Astrocyte of the cerebellum (primary cell): ENCODE data around the gene SETBP1.

Source experiments
- DNase-seq: peaks from one replicate; pipeline ENCODE4 v3.0.0-alpha.2; 2011; ENCODE audit warnings: low read depth
- H3K4me3 ChIP-seq: 2 replicates; pipeline ENCODE4 v1.5.1; 2011; ENCODE audit warnings: mild to moderate bottlenecking, low read depth, low read length, moderate library complexity
- in situ Hi-C: cut with HindIII; loops from 2 replicates; pipeline ENCODE4 v1.10.0; 2017; ENCODE audit warnings: low sequenced_read_pairs
- TF ChIP-seq, protein P1 (sequence below): IDR thresholded peaks from 2 replicates; pipeline ENCODE4 v1.5.1; 2012; ENCODE audit warnings: low read length, low read depth, moderate library complexity, mild to moderate bottlenecking; ENCODE audit errors: missing control alignments

SETBP1 gene

DNA sequence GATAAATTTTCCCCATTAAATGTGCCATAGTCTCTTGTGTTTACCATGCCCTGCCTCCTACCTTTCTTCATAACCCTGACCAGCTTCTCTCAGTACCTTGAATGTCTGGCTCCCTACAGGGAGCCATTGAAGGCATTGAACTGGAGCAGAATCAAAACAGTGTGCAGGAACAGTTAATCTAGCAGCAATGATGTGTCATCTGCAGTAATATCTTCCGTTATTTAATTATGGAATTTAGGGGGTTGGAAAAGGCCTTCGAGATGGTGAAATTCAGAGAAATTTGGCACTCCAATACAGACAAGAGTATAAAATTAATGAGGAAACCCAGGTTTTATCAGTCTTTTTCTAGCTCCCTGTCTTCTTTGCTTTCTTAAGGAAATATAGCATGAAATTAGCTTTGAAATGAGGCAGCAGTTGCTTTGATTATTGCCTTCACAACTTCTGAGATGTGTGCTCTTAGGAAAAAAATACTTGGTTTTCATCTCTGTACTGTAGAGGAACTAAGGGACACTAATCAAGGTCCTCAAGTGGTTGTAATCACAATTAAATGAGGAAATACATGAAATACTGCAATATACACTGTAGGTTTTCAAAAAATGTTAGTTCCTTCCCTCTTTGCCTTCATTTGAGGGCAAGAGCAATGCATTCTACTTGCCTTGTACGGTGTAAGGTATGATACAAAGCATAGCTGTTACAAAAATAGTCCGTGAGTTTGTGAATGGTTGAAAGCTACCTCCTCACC, 369.1 kb downstream of the SETBP1 start:
- no peak overlapping the region for H3K4me3 ChIP-seq
- TF ChIP-seq, protein P1, sequence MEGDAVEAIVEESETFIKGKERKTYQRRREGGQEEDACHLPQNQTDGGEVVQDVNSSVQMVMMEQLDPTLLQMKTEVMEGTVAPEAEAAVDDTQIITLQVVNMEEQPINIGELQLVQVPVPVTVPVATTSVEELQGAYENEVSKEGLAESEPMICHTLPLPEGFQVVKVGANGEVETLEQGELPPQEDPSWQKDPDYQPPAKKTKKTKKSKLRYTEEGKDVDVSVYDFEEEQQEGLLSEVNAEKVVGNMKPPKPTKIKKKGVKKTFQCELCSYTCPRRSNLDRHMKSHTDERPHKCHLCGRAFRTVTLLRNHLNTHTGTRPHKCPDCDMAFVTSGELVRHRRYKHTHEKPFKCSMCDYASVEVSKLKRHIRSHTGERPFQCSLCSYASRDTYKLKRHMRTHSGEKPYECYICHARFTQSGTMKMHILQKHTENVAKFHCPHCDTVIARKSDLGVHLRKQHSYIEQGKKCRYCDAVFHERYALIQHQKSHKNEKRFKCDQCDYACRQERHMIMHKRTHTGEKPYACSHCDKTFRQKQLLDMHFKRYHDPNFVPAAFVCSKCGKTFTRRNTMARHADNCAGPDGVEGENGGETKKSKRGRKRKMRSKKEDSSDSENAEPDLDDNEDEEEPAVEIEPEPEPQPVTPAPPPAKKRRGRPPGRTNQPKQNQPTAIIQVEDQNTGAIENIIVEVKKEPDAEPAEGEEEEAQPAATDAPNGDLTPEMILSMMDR, result no peak
- in situ Hi-C loops, result no loop called here
- DNase-seq, result no peak

DNA sequence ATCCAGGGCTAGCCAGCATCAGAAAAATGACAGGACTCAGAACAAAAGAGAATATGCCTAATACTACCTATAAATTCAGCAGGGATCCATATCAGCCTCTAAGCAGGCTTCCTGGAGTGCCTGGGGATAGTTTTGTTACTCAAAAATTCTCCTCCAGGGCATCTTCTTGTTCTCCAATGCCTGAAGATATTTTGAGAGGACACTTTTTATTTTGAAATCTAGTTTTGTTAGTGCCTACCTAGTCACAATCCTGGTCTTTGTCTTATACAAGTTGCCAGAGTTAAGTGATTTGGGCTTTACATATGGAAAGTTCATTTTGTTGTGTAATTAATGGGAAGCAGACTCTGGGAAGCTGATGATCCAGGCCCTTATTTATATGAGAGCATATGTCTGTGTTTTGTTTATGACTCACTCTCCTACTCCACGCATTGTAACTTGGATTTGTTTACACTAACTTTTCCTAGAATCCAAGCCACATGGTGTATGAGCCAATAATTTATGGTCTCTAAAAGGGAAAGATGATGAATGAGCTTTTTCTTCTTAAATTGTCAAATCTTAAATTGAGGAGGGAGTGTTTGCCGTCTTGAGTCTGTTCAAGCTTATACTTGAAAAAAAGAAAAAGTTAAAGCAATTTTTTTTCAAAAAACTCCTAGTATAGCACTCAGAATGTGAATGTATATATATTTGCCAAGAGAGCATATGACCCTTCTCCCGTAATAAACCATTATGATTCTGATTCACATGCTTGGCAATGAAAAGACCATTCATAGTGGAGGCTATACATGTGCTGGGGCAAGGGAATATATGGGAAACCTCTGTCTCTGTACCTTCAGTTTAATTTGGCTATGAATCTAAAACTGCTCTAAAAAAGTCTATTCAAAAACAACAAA, 370.3 kb downstream of the SETBP1 start:
- TF ChIP-seq, protein P1, result no peak
- H3K4me3 ChIP-seq, result no peak overlapping the region
- in situ Hi-C loops, result no loop called here
- DNase-seq, result peak; percentile 83

DNA sequence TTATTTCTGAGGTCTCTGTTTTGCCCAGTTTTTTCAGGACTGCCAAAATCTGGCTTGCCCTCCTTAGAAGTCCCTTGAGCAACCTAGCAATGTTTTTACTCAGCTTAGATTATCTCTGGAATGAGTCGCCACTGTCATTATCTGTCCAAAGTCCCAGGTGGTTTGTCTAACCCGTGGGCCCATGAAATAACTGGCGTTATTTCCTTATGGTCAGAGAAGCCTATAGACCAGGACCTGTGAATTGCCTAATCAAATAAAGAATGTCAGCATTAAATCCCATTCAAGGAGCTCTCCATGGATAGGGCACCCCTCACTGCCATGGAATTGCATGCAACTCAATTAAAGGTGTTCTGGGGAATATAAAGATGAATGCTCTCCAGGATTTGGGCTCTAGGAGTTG, 373.9 kb downstream of the SETBP1 start:
- in situ Hi-C loops, result no loop called here
- DNase-seq, result no peak
- TF ChIP-seq, protein P1, result no peak
- no peak overlapping the region for H3K4me3 ChIP-seq

DNA sequence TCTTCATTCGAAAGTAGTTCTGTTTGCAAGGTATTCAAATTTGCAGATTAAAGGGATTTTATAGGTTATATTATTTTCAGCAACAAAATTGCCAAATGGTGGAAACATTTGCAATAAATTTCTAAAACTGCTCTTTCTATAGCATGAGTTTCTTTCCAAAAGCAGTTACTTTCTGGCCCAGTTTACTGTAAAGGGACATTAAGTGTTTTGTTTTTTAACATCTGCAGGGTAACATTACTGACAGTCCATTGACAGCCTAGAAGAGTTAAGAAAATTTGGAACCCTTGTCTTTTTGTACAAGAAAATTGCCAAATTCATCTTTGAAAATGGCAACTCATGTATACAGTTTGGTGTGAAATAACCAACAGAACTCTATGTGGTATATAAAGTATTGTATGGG, 375.1 kb downstream of the SETBP1 start:
- TF ChIP-seq, protein P1, result no peak
- no peak overlapping the region for H3K4me3 ChIP-seq
- in situ Hi-C loops, result no loop called here
- no peak for DNase-seq

DNA sequence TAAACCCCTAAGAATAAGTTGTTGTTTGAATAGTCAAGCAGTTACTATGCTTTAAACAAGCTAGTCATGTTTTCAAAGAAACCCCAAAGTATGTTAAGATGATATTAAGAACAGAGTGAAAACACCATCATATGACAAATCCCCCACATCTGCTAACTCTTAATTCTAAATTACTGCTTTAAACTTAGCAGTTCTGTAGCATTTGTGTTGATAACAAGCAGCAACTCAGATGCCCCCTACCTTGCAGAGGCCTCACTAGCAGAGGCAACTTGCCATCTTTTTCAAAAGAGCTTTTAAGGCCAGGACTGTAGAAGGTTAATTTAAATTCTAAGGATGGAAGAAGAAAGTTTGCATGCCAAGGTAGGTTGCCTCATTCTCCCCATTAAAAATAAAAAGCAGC, 376.2 kb downstream of the SETBP1 start:
- TF ChIP-seq, protein P1, result peak; percentile 4
- no peak overlapping the region for H3K4me3 ChIP-seq
- in situ Hi-C loops, result no loop called here
- no peak for DNase-seq

DNA sequence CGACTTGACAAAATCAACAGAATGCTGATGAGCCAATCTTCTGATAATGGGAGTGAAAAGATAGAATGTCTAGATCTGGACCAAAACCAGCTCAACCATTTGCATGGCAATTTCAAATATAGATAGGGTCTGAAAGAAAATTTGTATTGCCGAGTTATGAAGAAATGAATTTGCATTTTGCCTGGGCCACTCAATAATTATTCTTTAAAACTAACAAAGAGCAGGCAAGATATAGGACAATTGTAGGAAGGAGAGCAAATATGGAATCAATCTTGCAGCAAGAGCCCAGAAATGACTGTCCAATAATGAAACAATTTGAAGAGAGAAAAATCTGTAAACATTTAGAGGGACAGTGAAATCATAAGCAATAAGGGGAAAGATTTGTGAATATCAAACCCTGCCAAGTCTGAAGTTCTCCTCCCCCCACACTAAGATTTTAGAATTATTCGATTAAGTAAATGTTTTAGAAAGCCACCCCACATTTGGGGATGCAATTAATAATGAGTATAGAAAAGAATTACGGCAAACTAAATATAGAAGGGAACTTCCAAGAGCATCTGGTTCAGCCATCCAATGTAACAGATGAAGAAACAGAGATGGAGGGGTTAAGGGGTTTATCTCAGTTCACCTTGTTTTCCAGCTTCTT, 377.4 kb downstream of the SETBP1 start:
- H3K4me3 ChIP-seq, result no peak overlapping the region
- TF ChIP-seq, protein P1, result no peak
- in situ Hi-C loops, result no loop called here
- no peak for DNase-seq
